RWPE2 (cell line): ENCODE measurements around the gene MAPRE3.

Source experiments
- ATAC-seq: fragments of 200-7000 bp; cut with Tn5 transposase; 3 replicates; pipeline ENCODE4 v1.9.1; 2021; ENCODE audit warnings: low read depth
- DNase-seq: peaks from one replicate; pipeline ENCODE4 v3.0.0-alpha.2; 2020; ENCODE audit warnings: low spot score
- H3K27ac ChIP-seq: fragments of 450-650 bp; 2 replicates; pipeline ENCODE4 v1.5.1; 2017; ENCODE audit warnings: mild to moderate bottlenecking; ENCODE audit not compliant: poor library complexity, severe bottlenecking
- H3K27me3 ChIP-seq: fragments of 250-450 bp; sonication (Bioruptor Pico); 2 replicates; pipeline ENCODE4 v1.5.1; 2021; ENCODE audit warnings: mild to moderate bottlenecking, moderate library complexity; ENCODE audit not compliant: insufficient read depth, poor library complexity, severe bottlenecking
- H3K36me3 ChIP-seq: fragments of 250-450 bp; sonication (Bioruptor Pico); 2 replicates; pipeline ENCODE4 v1.5.1; 2020; ENCODE audit warnings: low read depth, mild to moderate bottlenecking, moderate library complexity
- H3K4me1 ChIP-seq: fragments of 250-450 bp; sonication (Bioruptor Pico); 2 replicates; pipeline ENCODE4 v1.5.1; 2021; ENCODE audit warnings: mild to moderate bottlenecking, moderate library complexity; ENCODE audit not compliant: insufficient read depth, poor library complexity, severe bottlenecking
- H3K4me3 ChIP-seq: fragments of 250-450 bp; sonication (Bioruptor Pico); 2 replicates; pipeline ENCODE4 v1.5.1; 2021; ENCODE audit warnings: mild to moderate bottlenecking, moderate library complexity; ENCODE audit not compliant: severe bottlenecking
- H3K9me3 ChIP-seq: fragments of 250-450 bp; sonication (Bioruptor Pico); 2 replicates; pipeline ENCODE4 v1.5.1; 2021; ENCODE audit warnings: mild to moderate bottlenecking, moderate library complexity; ENCODE audit not compliant: severe bottlenecking
- CTCF ChIP-seq: fragments of 450-650 bp; IDR thresholded peaks from one replicate; pipeline ENCODE4 v1.5.1; 2017; ENCODE audit warnings: mild to moderate bottlenecking, moderate library complexity; ENCODE audit not compliant: poor library complexity, severe bottlenecking

Gene MAPRE3

GRCh38 chr2:27019931-27020855, 49.8 kb downstream of the MAPRE3 start:
- Histone ChIP-seq H3K36me3 (no peaks in the 10 kb centered on the region), H3K9me3 (no peaks in the 10 kb centered on the region), H3K27ac (no peak overlapping the region), H3K27me3 (no peaks in the 10 kb centered on the region), H3K4me3 (no peak overlapping the region), H3K4me1 (peaks cover 5% of the 10 kb centered on the region)
- TF ChIP-seq CTCF, result no peak
- ATAC-seq (no peak), DNase-seq (no peak)

GRCh38 chr2:27021253-27022049, 51.0 kb downstream of the MAPRE3 start:
- no peak for ATAC-seq
- H3K9me3 ChIP-seq, result no peaks in the 10 kb centered on the region
- H3K36me3 ChIP-seq, result no peaks in the 10 kb centered on the region
- TF ChIP-seq CTCF, result no peak
- DNase-seq, result no peak
- no peaks in the 10 kb centered on the region for H3K27me3 ChIP-seq
- H3K27ac ChIP-seq, result no peak overlapping the region
- H3K4me3 ChIP-seq, result no peak overlapping the region
- no peaks in the 10 kb centered on the region for H3K4me1 ChIP-seq

GRCh38 chr2:27023740-27024139, 53.3 kb downstream of the MAPRE3 start:
- ATAC-seq, result no peak
- no peak overlapping the region for H3K27ac ChIP-seq
- no peaks in the 10 kb centered on the region for H3K4me1 ChIP-seq
- H3K27me3 ChIP-seq, result no peaks in the 10 kb centered on the region
- no peak for DNase-seq
- TF ChIP-seq CTCF, result no peak
- H3K9me3 ChIP-seq, result no peaks in the 10 kb centered on the region
- no peak overlapping the region for H3K4me3 ChIP-seq
- H3K36me3 ChIP-seq, result no peaks in the 10 kb centered on the region

DNA sequence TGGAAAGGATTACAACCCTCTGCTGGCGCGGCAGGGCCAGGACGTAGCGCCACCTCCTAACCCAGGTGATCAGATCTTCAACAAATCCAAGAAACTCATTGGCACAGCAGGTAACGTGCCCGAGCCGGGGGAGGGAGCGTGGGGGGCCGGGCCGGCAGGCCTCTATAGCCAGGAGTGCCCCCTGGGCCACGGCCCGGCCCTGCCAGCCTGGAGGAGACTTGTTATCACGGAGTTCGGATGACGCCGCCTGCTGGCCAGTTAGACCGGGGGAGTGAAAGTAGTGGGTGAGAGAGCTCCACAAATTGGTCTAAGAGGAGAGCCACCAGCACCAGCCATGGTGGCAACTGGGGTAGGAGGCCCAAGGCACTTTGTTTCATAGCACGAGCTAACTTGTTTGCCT, 53.8 kb downstream of the MAPRE3 start:
- Histone ChIP-seq H3K27ac (no peak overlapping the region), H3K4me1 (no peaks in the 10 kb centered on the region), H3K27me3 (no peaks in the 10 kb centered on the region), H3K9me3 (no peaks in the 10 kb centered on the region), H3K4me3 (no peak overlapping the region), H3K36me3 (0 out of 2 replicates have a peak, but pooled peaks cover under 1% of the 10 kb centered on the region)
- TF ChIP-seq CTCF, result no peak
- no peak for ATAC-seq
- DNase-seq, result no peak
